T-cell (primary cell): ENCODE results near the gene PODXL2. TPM values are rescaled to one million over a fixed set of nuclear protein-coding genes. Genes with fewer than 3 reads are reported as not detected.
A peak's percentile ranks its signal among the peaks of the same experiment; 100 is the strongest.
"Not testable (repeated sequence)": the region's sequence is repeated elsewhere in the genome, so short reads cannot be mapped to it uniquely, and the experiment has no call there.

Experiments
- ATAC-seq, 4 experiments: fragments of 200-7000 bp in 3 of 4; fragments of 150-1000 bp in 1 of 4; cut with Tn5 transposase; replicated peaks in 1 of 4; 1 replicate in 3 of 4; 2 replicates in 1 of 4; pipeline ENCODE4 v1.10.0; 2021; ENCODE audit warnings: moderate library complexity in 3 of 4, mild to moderate bottlenecking in 2 of 4, moderate number of reproducible peaks in 1 of 4
- CTCF ChIA-PET, 2 donors: fragments of 300-600 bp; sonication (Branson Sonifier 250); formaldehyde crosslinking; loops; one replicate each; lab custom pipeline; 2022; ENCODE audit warnings: antibody characterized with exemption in 2 of 2; lab: Charles Lee
- POLR2A ChIA-PET, 2 donors: fragments of 300-600 bp; sonication (Branson Sonifier 250); formaldehyde crosslinking; loops; one replicate each; lab custom pipeline; 2022; ENCODE audit warnings: antibody characterized with exemption in 2 of 2; lab: Charles Lee
- DNase-seq, 35 experiments: peaks; one replicate each; pipeline versions ENCODE4 v3.0.0 to v3.0.0-alpha.2; 2013 to 2023
- H3K27ac ChIP-seq: one replicate; pipeline ENCODE4 v1.5.1; 2013; ENCODE audit warnings: low read length
- H3K27me3 ChIP-seq, 2 experiments: replicated peaks in 1 of 2; 1 replicate in 1 of 2; 2 replicates in 1 of 2; pipeline versions ENCODE4 v1.6.1 to v1.7.0; 2013; ENCODE audit warnings: low read length in 1 of 2, mixed read lengths in 1 of 2; ENCODE audit not compliant: control insufficient read depth in 2 of 2, insufficient read depth in 2 of 2; ENCODE audit errors: extremely low read depth in 1 of 2
- H3K36me3 ChIP-seq, 2 donors: 1 replicate in 1 of 2; 2 replicates in 1 of 2; pipeline versions ENCODE4 v1.6.1 to v1.7.0; 2013; ENCODE audit warnings: low read length in 1 of 2; ENCODE audit not compliant: control insufficient read depth in 2 of 2, insufficient read depth in 1 of 2; ENCODE audit errors: extremely low read depth in 1 of 2
- H3K4me1 ChIP-seq, 2 experiments: 1 replicate in 1 of 2; 2 replicates in 1 of 2; pipeline versions ENCODE4 v1.6.1 to v1.7.0; 2013; ENCODE audit warnings: low read length in 2 of 2, mixed read lengths in 1 of 2; ENCODE audit not compliant: insufficient read depth in 2 of 2, control insufficient read depth in 1 of 2; ENCODE audit errors: extremely low read depth in 1 of 2
- H3K4me3 ChIP-seq, 2 donors: 1 replicate in 1 of 2; 2 replicates in 1 of 2; pipeline versions ENCODE4 v1.5.1 to v1.7.0; 2013; ENCODE audit warnings: mild to moderate bottlenecking in 2 of 2, low read length in 1 of 2, moderate library complexity in 1 of 2; ENCODE audit not compliant: control insufficient read depth in 1 of 2; ENCODE audit errors: extremely low read depth in 1 of 2
- H3K9me3 ChIP-seq: 2 replicates; pipeline ENCODE4 v1.7.0; 2013
- H3K27ac Mint-ChIP-seq, 2 donors: one replicate each; pipeline ENCODE4 v1.8.0; 2020 to 2021; ENCODE audit warnings: mild to moderate bottlenecking in 2 of 2, mixed read lengths in 2 of 2
- H3K27me3 Mint-ChIP-seq, 2 donors: one replicate each; pipeline ENCODE4 v1.8.0; 2021 to 2022; ENCODE audit warnings: mixed read lengths in 2 of 2
- H3K36me3 Mint-ChIP-seq: one replicate; pipeline ENCODE4 v1.8.0; 2021; ENCODE audit warnings: mixed read lengths
- H3K4me1 Mint-ChIP-seq, 3 donors: one replicate each; pipeline ENCODE4 v1.8.0; 2020 to 2022; ENCODE audit warnings: mixed read lengths in 3 of 3, mild to moderate bottlenecking in 1 of 3
- H3K4me3 Mint-ChIP-seq, 3 donors: one replicate each; pipeline ENCODE4 v1.8.0; 2020 to 2022; ENCODE audit warnings: mild to moderate bottlenecking in 3 of 3, mixed read lengths in 3 of 3, moderate library complexity in 3 of 3
- H3K9me3 Mint-ChIP-seq, 3 donors: one replicate each; pipeline ENCODE4 v1.8.0; 2020 to 2022; ENCODE audit warnings: mixed read lengths in 3 of 3
- WGBS: methylation state at CpG from one replicate; pipeline ENCODE4 v1.1.5; 2013; ENCODE audit warnings: missing lambda C conversion rate; ENCODE audit not compliant: insufficient coverage; 5-methylcytosine and 5-hydroxymethylcytosine counted together
- total RNA-seq, 35 experiments: library from RNA in 6 of 35; stranded (reverse) in 6 of 35; fragments of 120-200 nt in 1 of 35; gene quantifications; one replicate each; pipeline versions ENCODE4 v1.2.1 to v1.2.4 and lab custom pipeline; 2013 to 2026

PODXL2 gene
- total RNA-seq, 5 donors from 2014 or later (not counting 1 experiment from before 2014, with no cell fraction given): 2.0 to 4.7 (median 4.2) TPM

DNA sequence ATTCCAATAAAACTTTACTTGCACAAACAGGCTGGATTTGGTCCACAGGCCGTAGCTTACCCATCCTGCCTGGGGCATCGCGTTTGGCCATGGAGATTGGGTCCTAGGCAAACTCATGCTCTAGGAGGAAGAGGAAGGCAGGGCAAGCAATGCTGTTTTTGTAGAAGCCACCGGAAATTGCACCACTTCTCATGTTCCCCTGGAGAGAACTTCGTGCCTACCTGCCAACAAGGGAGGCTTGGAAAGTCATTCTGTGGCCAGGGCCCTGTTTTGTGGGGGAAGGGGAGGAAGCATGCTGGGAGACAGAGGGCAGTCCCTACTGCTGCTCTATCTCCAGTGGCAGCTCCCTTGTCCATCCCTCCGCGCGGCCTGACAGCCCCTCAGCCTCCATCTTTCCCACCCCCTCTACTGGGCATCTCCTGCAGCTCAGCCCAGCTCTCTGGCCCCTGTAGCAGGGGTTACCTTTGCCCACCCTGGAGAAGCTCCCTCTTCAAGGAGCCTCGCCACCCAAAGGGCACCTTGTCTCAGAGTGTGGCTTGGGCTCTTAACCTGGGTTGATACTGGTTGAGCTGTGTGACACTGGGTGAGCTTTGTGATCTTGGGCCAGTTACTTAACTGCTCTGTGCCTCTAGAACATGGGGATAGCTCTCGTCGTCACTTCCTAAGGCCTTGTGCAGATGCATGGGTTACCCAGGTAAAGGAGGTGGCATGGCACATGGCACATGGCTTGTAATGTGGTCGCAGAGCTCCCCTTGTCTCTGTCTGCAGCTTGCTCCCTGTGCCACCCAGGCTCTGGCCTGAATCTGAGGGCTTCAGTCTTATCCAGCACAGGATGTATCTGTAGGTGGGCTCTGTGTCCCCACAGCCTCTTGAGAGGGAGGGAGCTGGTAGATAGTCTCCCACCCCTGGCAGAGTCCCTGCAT is 49.9 kb downstream of the PODXL2 start:
- DNase-seq (peak in 3 of 35 experiments; percentile 1 to 21 (median 10)), ATAC-seq (no peak)
- Histone ChIP-seq H3K4me1 (peaks cover 5 to 24% of the 10 kb centered on the region in 2 experiments), H3K27me3 (no peaks in the 10 kb centered on the region), H3K36me3 (peaks cover 23 to 33% of the 10 kb centered on the region in 2 donors), H3K27ac (no peak overlapping the region), H3K9me3 (no peaks in the 10 kb centered on the region), H3K4me3 (no peak overlapping the region)
- 96% methylated on average over 10 of the region's 12 CpGs for WGBS
- Mint-ChIP-seq H3K27ac (no peak overlapping the region), H3K27me3 (no peaks in the 10 kb centered on the region), H3K4me3 (no peak overlapping the region), H3K9me3 (no peaks in the 10 kb centered on the region), H3K4me1 (peaks cover 33 to 38% (median 34%) of the 10 kb centered on the region in 3 donors), H3K36me3 (peaks cover 12% of the 10 kb centered on the region)
- ChIA-PET CTCF (interaction anchor here in 1 of 2 donors (0.6 to 1.9 kb wide), 2 partner anchors 104 to 352 kb away, joined by 5 read pairs; no protein-coding TSS in a partner anchor), POLR2A (no interaction called here)

GRCh38 chr3:127679534-127680145 is 50.7 kb downstream of the PODXL2 start:
- CTCF ChIA-PET: interaction anchor here in 1 of 2 donors (1.2 to 1.9 kb wide), 2 partner anchors 14 to 105 kb away, joined by 3 to 5 read pairs; no protein-coding TSS in a partner anchor
- Mint-ChIP-seq H3K4me1 (peaks cover 27 to 38% (median 30%) of the 10 kb centered on the region in 3 donors), H3K27me3 (no peaks in the 10 kb centered on the region), H3K27ac (no peak overlapping the region), H3K9me3 (no peaks in the 10 kb centered on the region), H3K4me3 (no peak overlapping the region), H3K36me3 (peaks cover 12% of the 10 kb centered on the region)
- ATAC-seq: no peak
- H3K4me3 ChIP-seq: no peak overlapping the region
- 92% methylated on average over 18 of the region's 21 CpGs for WGBS
- POLR2A ChIA-PET: interaction anchor here in 1 of 2 donors (0.6 kb wide), 1 partner anchor 565 kb away, joined by 5 read pairs; no protein-coding TSS in a partner anchor
- no peaks in the 10 kb centered on the region for H3K9me3 ChIP-seq
- no peaks in the 10 kb centered on the region for H3K27me3 ChIP-seq
- H3K36me3 ChIP-seq: peaks cover 23 to 33% of the 10 kb centered on the region in 2 donors
- H3K27ac ChIP-seq: no peak overlapping the region
- DNase-seq: peak in 3 of 35 experiments; percentile 0 to 20 (median 12)
- peaks cover 0 to 17% of the 10 kb centered on the region in 2 experiments for H3K4me1 ChIP-seq

DNA sequence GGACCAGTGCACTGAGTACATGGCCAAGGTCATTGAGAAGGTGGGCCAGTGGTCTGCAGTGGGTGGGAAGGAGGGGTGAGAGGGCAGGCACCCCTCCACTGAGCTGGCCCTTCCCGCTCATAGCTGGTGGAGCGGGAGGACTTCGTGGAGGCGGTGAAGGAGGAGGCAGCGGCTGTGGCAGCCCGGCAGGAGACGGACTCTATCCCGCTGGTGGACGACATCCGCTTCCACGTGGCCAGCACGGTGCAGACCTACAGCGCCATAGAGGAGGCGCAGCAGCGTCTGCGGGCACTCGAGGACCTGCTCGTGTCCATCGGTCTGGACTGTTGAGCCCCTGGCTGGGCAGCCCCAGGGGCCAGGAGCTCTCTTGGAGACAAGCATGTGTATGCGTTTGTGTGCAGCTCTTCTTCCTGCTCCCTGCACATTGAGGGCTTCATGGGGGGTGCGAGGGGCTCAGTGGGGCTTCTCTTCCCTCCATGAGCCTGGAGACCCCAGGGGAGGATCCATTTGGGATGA is 51.2 kb downstream of the PODXL2 start:
- H3K4me1 ChIP-seq: peaks cover 0 to 12% of the 10 kb centered on the region in 2 experiments
- no peak overlapping the region for H3K4me3 ChIP-seq
- ChIA-PET POLR2A (interaction anchor here in 1 of 2 donors (0.6 kb wide), 1 partner anchor 565 kb away, joined by 5 read pairs; no protein-coding TSS in a partner anchor), CTCF (interaction anchor here in 1 of 2 donors (1.2 kb wide), 1 partner anchor 14 kb away, joined by 3 read pairs; no protein-coding TSS in a partner anchor)
- Mint-ChIP-seq H3K4me3 (no peak overlapping the region), H3K4me1 (peaks cover 21 to 32% (median 24%) of the 10 kb centered on the region in 3 donors), H3K9me3 (no peaks in the 10 kb centered on the region), H3K36me3 (peaks cover 9% of the 10 kb centered on the region), H3K27ac (no peak overlapping the region), H3K27me3 (no peaks in the 10 kb centered on the region)
- no peaks in the 10 kb centered on the region for H3K27me3 ChIP-seq
- DNase-seq: peak in 3 of 35 experiments; percentile 1 to 16 (median 9)
- H3K36me3 ChIP-seq: peaks cover 23 to 33% of the 10 kb centered on the region in 2 donors
- ATAC-seq: no peak
- no peaks in the 10 kb centered on the region for H3K9me3 ChIP-seq
- 97% methylated on average over 18 of the region's 21 CpGs for WGBS
- H3K27ac ChIP-seq: no peak overlapping the region

- WGBS: 67% methylated on average over 1 of the region's 1 CpG
- peaks cover 15 to 26% (median 20%) of the 10 kb centered on the region in 3 donors for H3K4me1 Mint-ChIP-seq
- Histone ChIP-seq H3K4me1 (peaks cover 0 to 7% of the 10 kb centered on the region in 2 experiments), H3K27ac (no peak overlapping the region), H3K27me3 (no peaks in the 10 kb centered on the region), H3K36me3 (peaks cover 23 to 28% of the 10 kb centered on the region in 2 donors), H3K4me3 (no peak overlapping the region), H3K9me3 (no peaks in the 10 kb centered on the region)
- peak overlapping the region in 1 of 2 donors; percentile 4 for H3K27ac Mint-ChIP-seq
- CTCF ChIA-PET: interaction anchor here in 1 of 2 donors (1.2 kb wide), 1 partner anchor 13 kb away, joined by 3 read pairs; no protein-coding TSS in a partner anchor
- no peaks in the 10 kb centered on the region for H3K9me3 Mint-ChIP-seq
- ATAC-seq: no peak
- peaks cover 7% of the 10 kb centered on the region for H3K36me3 Mint-ChIP-seq
- H3K4me3 Mint-ChIP-seq: no peak overlapping the region
- peak in 3 of 35 experiments; percentile 4 to 15 (median 10) for DNase-seq
- no peaks in the 10 kb centered on the region for H3K27me3 Mint-ChIP-seq
- POLR2A ChIA-PET: no interaction called here
These were observed 51.8 kb downstream of the PODXL2 start for GRCh38 chr3:127680798-127681221.

GRCh38 chr3:127682175-127682554 is 53.2 kb downstream of the PODXL2 start:
- CTCF ChIA-PET: interaction anchor here in 1 of 2 donors (0.7 kb wide), 1 partner anchor 817 kb away, joined by 6 read pairs; no protein-coding TSS in a partner anchor
- WGBS: 87% methylated on average over 4 of the region's 6 CpGs

More at GRCh38 chr3:127682175-127682554, 53.2 kb downstream of the PODXL2 start:
- ATAC-seq, POLR2A ChIA-PET, H3K4me3 Mint-ChIP-seq, H3K27me3 ChIP-seq, DNase-seq, H3K9me3 Mint-ChIP-seq, H3K4me3 ChIP-seq, H3K4me1 ChIP-seq, H3K27me3 Mint-ChIP-seq, H3K27ac ChIP-seq, H3K36me3 Mint-ChIP-seq, H3K9me3 ChIP-seq: not testable (repeated sequence)
- H3K36me3 ChIP-seq: peaks cover 14 to 16% of the 10 kb centered on the region in 2 donors
- Mint-ChIP-seq H3K4me1 (peaks cover 7 to 21% (median 14%) of the 10 kb centered on the region in 3 donors), H3K27ac (peak overlapping the region in 1 of 2 donors; percentile 7)
